Esophagus squamous epithelium (tissue), 5 donors: ENCODE data around the gene CIAO3. TPM values are rescaled to one million over a fixed set of nuclear protein-coding genes. Genes with fewer than 3 reads are reported as not detected.

Experiments used
- DNase-seq: peaks from one replicate; lab custom pipeline; 2025; lab: John Stamatoyannopoulos, UW
- H3K27ac ChIP-seq, 4 donors: fragments of 200-600 bp; sonication (generic); one replicate each; pipeline ENCODE4 v1.5.1; 2016 to 2019; ENCODE audit warnings: mild to moderate bottlenecking in 1 of 4
- H3K27me3 ChIP-seq, 4 donors: fragments of 200-600 bp; sonication (generic); 1 replicate in 3 of 4; 2 replicates in 1 of 4; pipeline versions ENCODE4 v1.5.1 to v1.6.0; 2017 to 2021; ENCODE audit warnings: antibody characterized with exemption in 1 of 4
- H3K36me3 ChIP-seq, 3 donors: fragments of 200-600 bp; sonication (generic); one replicate each; pipeline ENCODE4 v1.5.1; 2016 to 2019
- H3K4me1 ChIP-seq, 3 donors: fragments of 200-600 bp; sonication (generic); one replicate each; pipeline ENCODE4 v1.5.1; 2017 to 2019
- H3K4me3 ChIP-seq, 4 donors: fragments of 200-600 bp; sonication (generic); 1 replicate in 3 of 4; 2 replicates in 1 of 4; pipeline ENCODE4 v1.5.1; 2016 to 2019; ENCODE audit warnings: mild to moderate bottlenecking in 2 of 4, moderate library complexity in 1 of 4
- H3K9me3 ChIP-seq, 3 donors: fragments of 200-600 bp; sonication (generic); one replicate each; pipeline ENCODE4 v1.5.1; 2016 to 2019
- CTCF ChIP-seq, 6 experiments: fragments of 450-650 bp in 4 of 6; fragments of 200-600 bp in 2 of 6; sonication (generic) in 2 of 6; IDR thresholded peaks; one replicate each; pipeline ENCODE4 v1.5.1; 2016 to 2019; ENCODE audit warnings: antibody characterized with exemption in 6 of 6, mild to moderate bottlenecking in 4 of 6, moderate library complexity in 4 of 6
- POLR2A ChIP-seq, 4 donors: fragments of 450-650 bp; IDR thresholded peaks; one replicate each; pipeline ENCODE4 v1.6.1; 2017; ENCODE audit warnings: antibody characterized with exemption in 4 of 4, mild to moderate bottlenecking in 4 of 4, moderate library complexity in 3 of 4
- WGBS, 2 donors: methylation state at CpG; one replicate each; pipeline ENCODE4 v1.1.5; 2018; 5-methylcytosine and 5-hydroxymethylcytosine counted together
- intact Hi-C: fragments of 100-400 bp; cut with DNase I; formaldehyde crosslinking; loops from one replicate; pipeline ENCODE4 v1.15.0; 2022
- total RNA-seq, 4 donors: library from RNA; depleted of rRNA; stranded (reverse); fragments of >200 nt; gene quantifications; one replicate each; pipeline ENCODE4 v1.1.0, GENCODE V29; 2016
- donor health status: DM: yes; HTN: yes; CAD: no.

Gene CIAO3
- total RNA-seq, 4 donors from 2014 or later = 29.7 to 34.5 (median 33.2) TPM

DNA sequence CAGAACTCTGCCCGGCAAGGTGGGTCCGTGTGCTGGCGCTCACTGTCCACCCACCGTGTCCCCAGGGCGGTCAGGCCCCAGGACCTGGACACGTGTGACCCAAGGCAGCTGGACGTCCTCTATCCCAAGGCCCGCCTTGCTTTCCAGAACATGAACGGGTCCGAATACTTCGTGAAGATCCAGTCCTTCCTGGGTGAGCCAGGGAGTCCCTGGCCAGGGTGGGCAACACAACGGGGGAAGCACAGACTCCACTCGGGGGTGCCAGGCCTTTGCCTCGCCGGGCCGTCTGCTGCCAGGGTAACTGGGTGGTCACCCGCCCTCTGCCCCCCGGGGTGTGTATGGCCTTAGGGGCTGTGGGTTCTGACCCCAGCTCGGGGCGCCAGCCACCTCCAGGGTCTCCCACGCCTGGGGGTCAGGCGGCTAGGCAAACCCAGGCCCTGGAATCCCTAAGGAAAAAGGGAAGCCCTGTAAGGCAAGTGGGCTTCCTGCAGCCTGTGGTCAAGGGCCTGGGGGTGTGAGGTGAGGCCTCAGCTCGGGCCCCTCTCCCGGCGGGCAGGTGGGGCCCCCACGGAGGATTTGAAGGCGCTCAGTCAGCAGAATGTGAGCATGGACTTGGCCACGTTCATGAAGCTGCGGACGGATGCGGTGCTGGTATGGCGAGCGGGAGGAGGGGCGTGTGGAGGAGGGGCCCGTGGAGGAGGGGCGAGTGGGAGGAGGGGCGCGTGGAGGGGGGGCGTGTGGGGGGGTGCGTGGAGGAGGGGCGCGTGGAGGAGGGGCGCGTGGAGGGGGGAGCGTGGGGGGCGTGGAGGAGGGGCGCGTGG is 26.2 kb upstream of the CIAO3 start:
- no peaks in the 10 kb centered on the region for H3K9me3 ChIP-seq
- TF ChIP-seq CTCF (IDR thresholded peaks at IDR 0.05) (no peak), POLR2A (IDR thresholded peaks at IDR 0.05) (no peak)
- H3K4me3 ChIP-seq = no peak overlapping the region
- intact Hi-C loops = no loop called here
- no peak overlapping the region for H3K27ac ChIP-seq
- H3K4me1 ChIP-seq = peaks cover 0 to 13% (median 0%) of the 10 kb centered on the region in 3 donors
- DNase-seq = no peak
- H3K36me3 ChIP-seq = no peaks in the 10 kb centered on the region
- no CpG with 5 or more reads among the region's 48 CpGs for WGBS, 2 donors
- H3K27me3 ChIP-seq = peaks cover 0 to 55% (median 0%) of the 10 kb centered on the region in 4 donors

GRCh38 chr16:766008-766819 is 25.4 kb upstream of the CIAO3 start:
- DNase-seq = no peak
- Histone ChIP-seq H3K36me3 (no peaks in the 10 kb centered on the region), H3K4me3 (no peak overlapping the region), H3K4me1 (peaks cover 0 to 21% (median 0%) of the 10 kb centered on the region in 3 donors), H3K9me3 (no peaks in the 10 kb centered on the region), H3K27ac (no peak overlapping the region), H3K27me3 (peaks cover 0 to 61% (median 0%) of the 10 kb centered on the region in 4 donors)
- intact Hi-C loops = no loop called here
- 88% methylated on average over 6 of the region's 29 CpGs; no CpG with 5 or more reads in 1 of the 2 donors for WGBS, 2 donors
- TF ChIP-seq CTCF (IDR thresholded peaks at IDR 0.05) (no peak), POLR2A (IDR thresholded peaks at IDR 0.05) (no peak)

- Histone ChIP-seq H3K4me1 (peaks cover 3 to 28% (median 4%) of the 10 kb centered on the region in 3 donors), H3K9me3 (no peaks in the 10 kb centered on the region), H3K36me3 (no peaks in the 10 kb centered on the region), H3K27ac (no peak overlapping the region), H3K4me3 (no peak overlapping the region), H3K27me3 (peaks cover 0 to 65% (median 0%) of the 10 kb centered on the region in 4 donors)
- no peak for DNase-seq
- WGBS, 2 donors = 92% methylated on average over 4 of the region's 29 CpGs; no CpG with 5 or more reads in 1 of the 2 donors
- intact Hi-C loops = no loop called here
- TF ChIP-seq CTCF (IDR thresholded peaks at IDR 0.05) (no peak), POLR2A (IDR thresholded peaks at IDR 0.05) (no peak)
These were observed 24.7 kb upstream of the CIAO3 start for GRCh38 chr16:765488-765865.

GRCh38 chr16:764848-765487 is 24.2 kb upstream of the CIAO3 start:
- peaks cover 0 to 67% (median 0%) of the 10 kb centered on the region in 4 donors for H3K27me3 ChIP-seq
- H3K36me3 ChIP-seq = no peaks in the 10 kb centered on the region
- no peak overlapping the region for H3K4me3 ChIP-seq
- no peak for DNase-seq
- WGBS, 2 donors = no CpG with 5 or more reads among the region's 38 CpGs
- H3K9me3 ChIP-seq = no peaks in the 10 kb centered on the region
- H3K4me1 ChIP-seq = peaks cover 7 to 33% (median 7%) of the 10 kb centered on the region in 3 donors
- H3K27ac ChIP-seq = no peak overlapping the region
- intact Hi-C loops = no loop called here
- TF ChIP-seq CTCF (IDR thresholded peaks at IDR 0.05) (no peak), POLR2A (IDR thresholded peaks at IDR 0.05) (no peak)
